Measurements from ENCODE around the gene CUX1.
A peak's percentile ranks its signal among the peaks of the same experiment; 100 is the strongest.

Gene CUX1

GRCh38 chr7:102104245-102104644 is 286.8 kb downstream of the CUX1 start:
- no peak overlapping the region for H3K9ac ChIP-seq (ENCODE audit: low read depth, low read length)
- H3K4me1 ChIP-seq (ENCODE audit: insufficient read depth, low read length): no peaks in the 10 kb centered on the region
- H3K36me3 ChIP-seq (ENCODE audit: insufficient read depth, low read length): peaks cover 48% of the 10 kb centered on the region
- no peak overlapping the region for H3K4me3 ChIP-seq (ENCODE audit: low read length)
- H3K27me3 ChIP-seq (ENCODE audit: insufficient read depth, low read length): no peaks in the 10 kb centered on the region
- 95% methylated on average over 5 of the region's 5 CpGs for WGBS
- H3K27ac ChIP-seq (ENCODE audit: low read depth, low read length): no peak overlapping the region
- H3K9me3 ChIP-seq (ENCODE audit: insufficient read depth, low read depth, low read length): no peaks in the 10 kb centered on the region

- H3K27me3 ChIP-seq (ENCODE audit: insufficient read depth, low read length): no peaks in the 10 kb centered on the region
- no peak overlapping the region for H3K4me3 ChIP-seq (ENCODE audit: low read length)
- H3K36me3 ChIP-seq (ENCODE audit: insufficient read depth, low read length): peaks cover 49% of the 10 kb centered on the region
- no peak overlapping the region for H3K27ac ChIP-seq (ENCODE audit: low read depth, low read length)
- WGBS: 91% methylated on average over 5 of the region's 5 CpGs
- no peaks in the 10 kb centered on the region for H3K9me3 ChIP-seq (ENCODE audit: insufficient read depth, low read depth, low read length)
- H3K4me1 ChIP-seq (ENCODE audit: insufficient read depth, low read length): peaks cover 10% of the 10 kb centered on the region; the same call in 1 of the 2 replicates
- no peak overlapping the region for H3K9ac ChIP-seq (ENCODE audit: low read depth, low read length)
Measured at GRCh38 chr7:102106625-102107024, 289.2 kb downstream of the CUX1 start.

- Histone ChIP-seq H3K36me3 (ENCODE audit: insufficient read depth, low read length) (peaks cover 49% of the 10 kb centered on the region), H3K4me3 (ENCODE audit: low read length) (no peak overlapping the region), H3K4me1 (ENCODE audit: insufficient read depth, low read length) (peaks cover 10% of the 10 kb centered on the region; the same call in 1 of the 2 replicates), H3K27ac (ENCODE audit: low read depth, low read length) (no peak overlapping the region), H3K9me3 (ENCODE audit: insufficient read depth, low read depth, low read length) (no peaks in the 10 kb centered on the region), H3K27me3 (ENCODE audit: insufficient read depth, low read length) (no peaks in the 10 kb centered on the region), H3K9ac (ENCODE audit: low read depth, low read length) (no peak overlapping the region)
- WGBS: 94% methylated on average over 19 of the region's 19 CpGs
Measured at GRCh38 chr7:102107474-102108104, 290.2 kb downstream of the CUX1 start.

- Histone ChIP-seq H3K9me3 (ENCODE audit: insufficient read depth, low read depth, low read length) (no peaks in the 10 kb centered on the region), H3K36me3 (ENCODE audit: insufficient read depth, low read length) (peaks cover 57% of the 10 kb centered on the region), H3K9ac (ENCODE audit: low read depth, low read length) (peak overlapping the region; percentile 1; the same call in 1 of the 2 replicates), H3K27ac (ENCODE audit: low read depth, low read length) (peak overlapping the region; percentile 69), H3K4me1 (ENCODE audit: insufficient read depth, low read length) (peaks cover 10% of the 10 kb centered on the region; the same call in 1 of the 2 replicates), H3K4me3 (ENCODE audit: low read length) (peak overlapping the region; percentile 1; the same call in 1 of the 2 replicates), H3K27me3 (ENCODE audit: insufficient read depth, low read length) (no peaks in the 10 kb centered on the region)
- 85% methylated on average over 34 of the region's 36 CpGs for WGBS
Measured at GRCh38 chr7:102111061-102112041, 293.9 kb downstream of the CUX1 start.

- Histone ChIP-seq H3K27ac (ENCODE audit: low read depth, low read length) (no peak overlapping the region), H3K36me3 (ENCODE audit: insufficient read depth, low read length) (peaks cover 41% of the 10 kb centered on the region), H3K9ac (ENCODE audit: low read depth, low read length) (no peak overlapping the region), H3K4me1 (ENCODE audit: insufficient read depth, low read length) (peaks cover 10% of the 10 kb centered on the region; the same call in 1 of the 2 replicates), H3K27me3 (ENCODE audit: insufficient read depth, low read length) (no peaks in the 10 kb centered on the region), H3K9me3 (ENCODE audit: insufficient read depth, low read depth, low read length) (no peaks in the 10 kb centered on the region), H3K4me3 (ENCODE audit: low read length) (no peak overlapping the region)
- WGBS: 88% methylated on average over 7 of the region's 7 CpGs
Measured at GRCh38 chr7:102115181-102115580, 297.8 kb downstream of the CUX1 start.

- Histone ChIP-seq H3K4me1 (ENCODE audit: insufficient read depth, low read length) (peaks cover 4% of the 10 kb centered on the region; the same call in 1 of the 2 replicates), H3K36me3 (ENCODE audit: insufficient read depth, low read length) (peaks cover 37% of the 10 kb centered on the region), H3K9me3 (ENCODE audit: insufficient read depth, low read depth, low read length) (no peaks in the 10 kb centered on the region), H3K27me3 (ENCODE audit: insufficient read depth, low read length) (no peaks in the 10 kb centered on the region), H3K9ac (ENCODE audit: low read depth, low read length) (no peak overlapping the region), H3K27ac (ENCODE audit: low read depth, low read length) (no peak overlapping the region), H3K4me3 (ENCODE audit: low read length) (no peak overlapping the region)
- WGBS: 96% methylated on average over 14 of the region's 15 CpGs
Measured at GRCh38 chr7:102115931-102116330, 298.5 kb downstream of the CUX1 start.

- no peaks in the 10 kb centered on the region for H3K9me3 ChIP-seq (ENCODE audit: insufficient read depth, low read depth, low read length)
- H3K36me3 ChIP-seq (ENCODE audit: insufficient read depth, low read length): peaks cover 38% of the 10 kb centered on the region
- no peak overlapping the region for H3K27ac ChIP-seq (ENCODE audit: low read depth, low read length)
- peaks cover 5% of the 10 kb centered on the region; the same call in 1 of the 2 replicates for H3K4me1 ChIP-seq (ENCODE audit: insufficient read depth, low read length)
- no peak overlapping the region for H3K4me3 ChIP-seq (ENCODE audit: low read length)
- no peaks in the 10 kb centered on the region for H3K27me3 ChIP-seq (ENCODE audit: insufficient read depth, low read length)
- H3K9ac ChIP-seq (ENCODE audit: low read depth, low read length): no peak overlapping the region
- 91% methylated on average over 6 of the region's 6 CpGs for WGBS
Measured at GRCh38 chr7:102117743-102118142, 300.3 kb downstream of the CUX1 start.

- peaks cover 25% of the 10 kb centered on the region for H3K36me3 ChIP-seq (ENCODE audit: insufficient read depth, low read length)
- H3K4me3 ChIP-seq (ENCODE audit: low read length): no peak overlapping the region
- peaks cover 5% of the 10 kb centered on the region; the same call in 1 of the 2 replicates for H3K4me1 ChIP-seq (ENCODE audit: insufficient read depth, low read length)
- no peaks in the 10 kb centered on the region for H3K9me3 ChIP-seq (ENCODE audit: insufficient read depth, low read depth, low read length)
- H3K27me3 ChIP-seq (ENCODE audit: insufficient read depth, low read length): no peaks in the 10 kb centered on the region
- no peak overlapping the region for H3K9ac ChIP-seq (ENCODE audit: low read depth, low read length)
- no peak overlapping the region for H3K27ac ChIP-seq (ENCODE audit: low read depth, low read length)
- WGBS: 91% methylated on average over 14 of the region's 14 CpGs
Measured at GRCh38 chr7:102119213-102119651, 301.8 kb downstream of the CUX1 start.

- no peak overlapping the region for H3K27ac ChIP-seq (ENCODE audit: low read depth, low read length)
- H3K36me3 ChIP-seq (ENCODE audit: insufficient read depth, low read length): peaks cover 23% of the 10 kb centered on the region
- no peak overlapping the region for H3K4me3 ChIP-seq (ENCODE audit: low read length)
- H3K9ac ChIP-seq (ENCODE audit: low read depth, low read length): no peak overlapping the region
- WGBS: 93% methylated on average over 7 of the region's 7 CpGs
- H3K9me3 ChIP-seq (ENCODE audit: insufficient read depth, low read depth, low read length): no peaks in the 10 kb centered on the region
- H3K4me1 ChIP-seq (ENCODE audit: insufficient read depth, low read length): peaks cover 6% of the 10 kb centered on the region; the same call in 1 of the 2 replicates
- no peaks in the 10 kb centered on the region for H3K27me3 ChIP-seq (ENCODE audit: insufficient read depth, low read length)
Measured at GRCh38 chr7:102119925-102120324, 302.5 kb downstream of the CUX1 start.

GRCh38 chr7:102120666-102121195 is 303.3 kb downstream of the CUX1 start:
- no peaks in the 10 kb centered on the region for H3K9me3 ChIP-seq (ENCODE audit: insufficient read depth, low read depth, low read length)
- no peak overlapping the region for H3K27ac ChIP-seq (ENCODE audit: low read depth, low read length)
- 97% methylated on average over 4 of the region's 5 CpGs for WGBS
- peaks cover 15% of the 10 kb centered on the region for H3K36me3 ChIP-seq (ENCODE audit: insufficient read depth, low read length)
- no peak overlapping the region for H3K4me3 ChIP-seq (ENCODE audit: low read length)
- H3K4me1 ChIP-seq (ENCODE audit: insufficient read depth, low read length): peaks cover 12% of the 10 kb centered on the region; the same call in 1 of the 2 replicates
- no peak overlapping the region for H3K9ac ChIP-seq (ENCODE audit: low read depth, low read length)
- no peaks in the 10 kb centered on the region for H3K27me3 ChIP-seq (ENCODE audit: insufficient read depth, low read length)

GRCh38 chr7:102122026-102122425 is 304.6 kb downstream of the CUX1 start:
- Histone ChIP-seq H3K9me3 (ENCODE audit: insufficient read depth, low read depth, low read length) (no peaks in the 10 kb centered on the region), H3K9ac (ENCODE audit: low read depth, low read length) (no peak overlapping the region), H3K27ac (ENCODE audit: low read depth, low read length) (no peak overlapping the region), H3K36me3 (ENCODE audit: insufficient read depth, low read length) (peaks cover 9% of the 10 kb centered on the region; the same call in 1 of the 2 replicates), H3K27me3 (ENCODE audit: insufficient read depth, low read length) (no peaks in the 10 kb centered on the region), H3K4me3 (ENCODE audit: low read length) (no peak overlapping the region), H3K4me1 (ENCODE audit: insufficient read depth, low read length) (peaks cover 12% of the 10 kb centered on the region; the same call in 1 of the 2 replicates)
- 56% methylated on average over 3 of the region's 3 CpGs for WGBS

All from HUES64 (cell line).